ENCODE measurements around the gene ANTXR2.

DNA sequence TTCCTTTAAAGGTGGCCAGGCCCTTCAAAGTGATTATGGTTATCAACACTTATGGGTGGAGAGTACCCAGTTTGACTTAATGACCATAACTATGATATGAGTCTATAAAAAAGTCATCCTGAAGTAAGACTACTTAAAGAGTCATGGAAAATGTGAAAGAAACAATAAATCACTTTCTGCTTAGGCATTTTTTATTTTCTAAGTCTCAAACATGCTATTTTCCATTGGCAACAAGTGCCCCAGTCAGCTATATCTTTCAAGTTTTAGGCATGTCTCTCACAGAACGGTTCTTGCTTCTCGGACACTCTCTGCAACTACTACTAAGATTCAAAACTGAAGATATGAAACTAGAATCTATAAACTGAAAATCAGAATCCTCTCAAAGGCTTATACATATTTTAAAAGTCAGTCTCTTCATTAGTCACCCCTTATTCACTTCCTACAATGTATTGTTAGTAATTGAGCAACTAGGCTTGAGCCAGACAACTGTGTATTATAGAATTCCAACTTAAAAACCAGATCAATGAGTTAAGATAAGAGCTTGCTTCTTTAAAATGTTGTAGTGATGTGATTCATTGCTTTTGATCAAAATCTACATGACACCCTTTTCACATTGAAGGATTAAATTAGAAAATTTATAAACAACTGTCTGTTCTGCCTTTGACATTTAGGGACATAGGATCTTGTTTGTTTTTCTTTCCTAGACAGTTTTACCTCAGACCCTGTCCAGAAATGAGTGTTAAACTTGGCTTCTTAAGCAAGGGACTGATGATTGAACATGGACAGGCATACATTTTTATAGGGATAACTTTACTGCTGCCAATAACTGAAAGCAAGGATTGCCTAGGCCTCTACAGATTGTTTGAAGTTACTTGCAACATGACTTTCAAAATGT is 2.9 kb downstream of the ANTXR2 start:
- TF ChIP-seq, protein P1, sequence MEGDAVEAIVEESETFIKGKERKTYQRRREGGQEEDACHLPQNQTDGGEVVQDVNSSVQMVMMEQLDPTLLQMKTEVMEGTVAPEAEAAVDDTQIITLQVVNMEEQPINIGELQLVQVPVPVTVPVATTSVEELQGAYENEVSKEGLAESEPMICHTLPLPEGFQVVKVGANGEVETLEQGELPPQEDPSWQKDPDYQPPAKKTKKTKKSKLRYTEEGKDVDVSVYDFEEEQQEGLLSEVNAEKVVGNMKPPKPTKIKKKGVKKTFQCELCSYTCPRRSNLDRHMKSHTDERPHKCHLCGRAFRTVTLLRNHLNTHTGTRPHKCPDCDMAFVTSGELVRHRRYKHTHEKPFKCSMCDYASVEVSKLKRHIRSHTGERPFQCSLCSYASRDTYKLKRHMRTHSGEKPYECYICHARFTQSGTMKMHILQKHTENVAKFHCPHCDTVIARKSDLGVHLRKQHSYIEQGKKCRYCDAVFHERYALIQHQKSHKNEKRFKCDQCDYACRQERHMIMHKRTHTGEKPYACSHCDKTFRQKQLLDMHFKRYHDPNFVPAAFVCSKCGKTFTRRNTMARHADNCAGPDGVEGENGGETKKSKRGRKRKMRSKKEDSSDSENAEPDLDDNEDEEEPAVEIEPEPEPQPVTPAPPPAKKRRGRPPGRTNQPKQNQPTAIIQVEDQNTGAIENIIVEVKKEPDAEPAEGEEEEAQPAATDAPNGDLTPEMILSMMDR (IDR thresholded peaks at IDR 0.05): no peak
- no peak for TF ChIP-seq ZFX (IDR thresholded peaks at IDR 0.05; ENCODE audit: borderline replicate concordance)

All from 22Rv1 (cell line).